ENCODE results near the gene TMEM273. TPM values are rescaled to one million over a fixed set of nuclear protein-coding genes. Genes with fewer than 3 reads are reported as not detected.

TMEM273 gene
- total RNA-seq, 2 donors from 2014 or later = 14.3 to 14.8 TPM

- H3K9me3 ChIP-seq = no peaks in the 10 kb centered on the region
- H3K27ac ChIP-seq = no peak overlapping the region
- H3K4me1 ChIP-seq = no peaks in the 10 kb centered on the region
- no peaks in the 10 kb centered on the region for H3K27me3 ChIP-seq
- H3K36me3 ChIP-seq = no peaks in the 10 kb centered on the region
- no peak for TF ChIP-seq CTCF (IDR thresholded peaks at IDR 0.05)
- H3K4me3 ChIP-seq = no peak overlapping the region
- DNase-seq (ENCODE audit: low spot score) = no peak
These were observed 63.9 kb downstream of the TMEM273 start for GRCh38 chr10:49123981-49124950.

- no peaks in the 10 kb centered on the region for H3K9me3 ChIP-seq
- H3K27ac ChIP-seq = no peak overlapping the region
- H3K36me3 ChIP-seq = no peaks in the 10 kb centered on the region
- TF ChIP-seq CTCF (IDR thresholded peaks at IDR 0.05) = no peak
- DNase-seq (ENCODE audit: low spot score) = no peak
- no peak overlapping the region for H3K4me3 ChIP-seq
- H3K4me1 ChIP-seq = no peaks in the 10 kb centered on the region
- H3K27me3 ChIP-seq = no peaks in the 10 kb centered on the region
These were observed 67.3 kb downstream of the TMEM273 start for GRCh38 chr10:49120911-49121310.

GRCh38 chr10:49119746-49120145 lies 68.4 kb downstream of the TMEM273 start:
- Histone ChIP-seq H3K4me3 (no peak overlapping the region), H3K27ac (no peak overlapping the region), H3K27me3 (no peaks in the 10 kb centered on the region), H3K36me3 (no peaks in the 10 kb centered on the region), H3K9me3 (no peaks in the 10 kb centered on the region), H3K4me1 (peaks cover 0 to under 1% of the 10 kb centered on the region in 2 donors)
- TF ChIP-seq CTCF (IDR thresholded peaks at IDR 0.05) = no peak
- DNase-seq (ENCODE audit: low spot score) = no peak

- Histone ChIP-seq H3K27ac (no peak overlapping the region), H3K9me3 (no peaks in the 10 kb centered on the region), H3K27me3 (no peaks in the 10 kb centered on the region), H3K4me3 (no peak overlapping the region), H3K4me1 (peaks cover 0 to 13% of the 10 kb centered on the region in 2 donors), H3K36me3 (no peaks in the 10 kb centered on the region)
- no peak for TF ChIP-seq CTCF (IDR thresholded peaks at IDR 0.05)
- no peak for DNase-seq (ENCODE audit: low spot score)
These were observed 69.6 kb downstream of the TMEM273 start for GRCh38 chr10:49118430-49119074.

- H3K4me3 ChIP-seq = no peak overlapping the region
- H3K27ac ChIP-seq = peak overlapping the region in 1 of 2 donors; percentile 23
- peak; percentile 54 for DNase-seq (ENCODE audit: low spot score)
- H3K27me3 ChIP-seq = no peaks in the 10 kb centered on the region
- H3K9me3 ChIP-seq = no peaks in the 10 kb centered on the region
- H3K4me1 ChIP-seq = peaks cover 0 to 22% of the 10 kb centered on the region in 2 donors
- no peak for TF ChIP-seq CTCF (IDR thresholded peaks at IDR 0.05)
- no peaks in the 10 kb centered on the region for H3K36me3 ChIP-seq
These were observed 70.7 kb downstream of the TMEM273 start for GRCh38 chr10:49117376-49118070.
